A549 (cell line): ENCODE data around the gene FERMT3. TPM values are rescaled to one million over a fixed set of nuclear protein-coding genes. Genes with fewer than 3 reads are reported as not detected.

Experiments used
- ATAC-seq, 2 experiments: fragments of 200-7000 bp in 1 of 2; fragments of >200 bp in 1 of 2; cut with Nextera tagmentation in 1 of 2; cut with Tn5 transposase in 1 of 2; 3 replicates each; pipeline versions ENCODE4 v1.8.0 to v1.9.1; 2018 to 2020; ENCODE audit warnings: mild to moderate bottlenecking in 1 of 2, moderate library complexity in 1 of 2
- CTCF ChIA-PET: fragments of 300-600 bp; sonication (Branson Sonifier 250); formaldehyde crosslinking; extraction: SDS; loops from one replicate; lab custom pipeline; 2021; ENCODE audit warnings: antibody characterized with exemption, inconsistent platforms; lab: Yijun Ruan, JAX
- POLR2A ChIA-PET: fragments of 350-600 bp; formaldehyde crosslinking; extraction: SDS; loops from one replicate; lab custom pipeline; 2021; ENCODE audit warnings: antibody characterized with exemption, inconsistent platforms; lab: Yijun Ruan, JAX
- DNase-seq, 2 experiments: peaks; one replicate each; pipeline versions ENCODE4 v3.0.0 to v3.0.0-alpha.2; 2011 to 2016; ENCODE audit warnings: low read depth in 1 of 2, low spot score in 1 of 2
- FAIRE-seq: peaks from 2 replicates; lab custom pipeline; 2011; peaks lifted over from hg19 to GRCh38; lab: Jason Lieb, UNC
- H3K27ac ChIP-seq, 2 experiments: fragments of >200 bp; sonication (Bioruptor Twin); formaldehyde crosslinking; 3 replicates each; pipeline ENCODE4 v1.5.1; 2016 to 2017
- H3K4me1 ChIP-seq: fragments of >200 bp; sonication (Bioruptor Twin); formaldehyde crosslinking; 3 replicates; pipeline ENCODE4 v1.6.1; 2016
- H3K4me2 ChIP-seq: fragments of >200 bp; sonication (Bioruptor Twin); formaldehyde crosslinking; 3 replicates; pipeline ENCODE4 v1.6.1; 2016
- H3K4me3 ChIP-seq: fragments of >200 bp; sonication (Bioruptor Twin); formaldehyde crosslinking; 3 replicates; pipeline ENCODE4 v1.5.1; 2016
- H3K9me3 ChIP-seq: fragments of >200 bp; sonication (Bioruptor Twin); formaldehyde crosslinking; 3 replicates; pipeline ENCODE4 v1.6.1; 2016
- CEBPB ChIP-seq, 2 experiments: fragments of >200 bp in 1 of 2; sonication (Bioruptor Twin) in 1 of 2; formaldehyde crosslinking in 1 of 2; IDR thresholded peaks; 2 replicates each; pipeline ENCODE4 v1.6.1; 2012 to 2016
- EHMT2 ChIP-seq: fragments of 200-600 bp; sonication (generic); IDR thresholded peaks from 2 replicates; pipeline ENCODE4 v1.6.1; 2016; ENCODE audit warnings: antibody characterized with exemption, low read depth, mild to moderate bottlenecking, moderate library complexity
- FOSL2 ChIP-seq, 2 experiments: fragments of 450-650 bp in 1 of 2; fragments of >200 bp in 1 of 2; sonication (Bioruptor Twin) in 1 of 2; formaldehyde crosslinking; IDR thresholded peaks; 2 replicates each; pipeline versions ENCODE4 v1.5.0 to v1.6.1; 2016 to 2020; ENCODE audit warnings: mild to moderate bottlenecking in 1 of 2, moderate library complexity in 1 of 2
- FOXS1 ChIP-seq: fragments of 250-450 bp; sonication (Bioruptor Pico); IDR thresholded peaks from 2 replicates; pipeline ENCODE4 v1.5.0; 2020; ENCODE audit warnings: mild to moderate bottlenecking, moderate library complexity
- HOXA7 ChIP-seq: fragments of 250-450 bp; sonication (Bioruptor Pico); IDR thresholded peaks from 2 replicates; pipeline ENCODE4 v1.5.0; 2020; ENCODE audit warnings: mild to moderate bottlenecking, moderate library complexity
- JUN ChIP-seq, 2 experiments: fragments of >200 bp; sonication (Bioruptor Twin); formaldehyde crosslinking; IDR thresholded peaks; 2 replicates in 1 of 2; 3 replicates in 1 of 2; pipeline ENCODE4 v1.6.1; 2016 to 2017
- MAZ ChIP-seq: fragments of 150-350 bp; IDR thresholded peaks from 2 replicates; pipeline ENCODE4 v1.6.1; 2014; ENCODE audit warnings: antibody characterized with exemption, low read depth, low read length, borderline replicate concordance
- NFE2L2 ChIP-seq: fragments of 150-350 bp; conservative IDR thresholded peaks from 2 replicates; pipeline ENCODE4 v1.6.1; 2014; ENCODE audit warnings: low read length
- PHF8 ChIP-seq: fragments of 200-600 bp; sonication (generic); IDR thresholded peaks from 2 replicates; pipeline ENCODE4 v1.6.1; 2016; ENCODE audit warnings: low read depth, mild to moderate bottlenecking, antibody characterized with exemption, moderate library complexity, borderline replicate concordance
- POLR2A ChIP-seq: IDR thresholded peaks from 2 replicates; pipeline ENCODE4 v1.6.1; 2012; ENCODE audit warnings: mild to moderate bottlenecking, low read length
- POLR2AphosphoS2 ChIP-seq: conservative IDR thresholded peaks from 2 replicates; pipeline ENCODE4 v1.6.1; 2012; ENCODE audit warnings: low read length, improper control_type of control experiment, inconsistent platforms
- RARB ChIP-seq: fragments of 250-450 bp; sonication (Bioruptor Pico); IDR thresholded peaks from 2 replicates; pipeline ENCODE4 v1.8.0; 2021; ENCODE audit warnings: mild to moderate bottlenecking, moderate library complexity
- RCOR1 ChIP-seq: fragments of 150-350 bp; IDR thresholded peaks from 2 replicates; pipeline ENCODE4 v1.6.1; 2014; ENCODE audit warnings: antibody characterized with exemption, low read length, low read depth
- RNF2 ChIP-seq: fragments of 200-600 bp; sonication (generic); IDR thresholded peaks from 2 replicates; pipeline ENCODE4 v1.6.1; 2016; ENCODE audit warnings: low read depth, mild to moderate bottlenecking, antibody characterized with exemption, moderate library complexity, borderline replicate concordance
- SMC3 ChIP-seq: fragments of >200 bp; sonication (Bioruptor Twin); formaldehyde crosslinking; IDR thresholded peaks from 3 replicates; pipeline ENCODE4 v1.6.1; 2018; ENCODE audit warnings: inconsistent platforms
- TP53 ChIP-seq: fragments of 250-450 bp; sonication (Bioruptor Pico); IDR thresholded peaks from 2 replicates; pipeline ENCODE4 v1.5.0; 2021; ENCODE audit warnings: mild to moderate bottlenecking, moderate library complexity
- ZC3H11A ChIP-seq: fragments of 450-650 bp; IDR thresholded peaks from 2 replicates; pipeline ENCODE4 v1.6.1; 2014; ENCODE audit warnings: antibody characterized with exemption, mild to moderate bottlenecking
- WGBS: methylation state at CpG from one replicate; pipeline ENCODE4 v1.1.6; 2017; ENCODE audit errors: missing lambda C conversion rate; 5-methylcytosine and 5-hydroxymethylcytosine counted together
- polyA plus RNA-seq, 4 experiments: library from polyadenylated mRNA; depleted of rRNA in 3 of 4; stranded (reverse); fragments of >200 nt; fragmentation: RNase III in 1 of 4; extraction: RNeasy Plus Mini Kit Qiagen cat#74134 plus additional on column Dnase treatment in 1 of 4; gene quantifications; 2 replicates in 3 of 4; 3 replicates in 1 of 4; pipeline ENCODE4 v1.2.3, GENCODE V29; 2011 to 2017
- TF ChIP-seq, protein P1 (sequence below): fragments of 250-450 bp; sonication (Bioruptor Pico); IDR thresholded peaks from 2 replicates; pipeline ENCODE4 v1.5.0; 2021; ENCODE audit warnings: mild to moderate bottlenecking, moderate library complexity, borderline replicate concordance
- TF ChIP-seq, protein P2 (sequence below): fragments of 150-350 bp; IDR thresholded peaks from 2 replicates; pipeline ENCODE4 v1.6.1; 2014; ENCODE audit warnings: low read depth, mild to moderate bottlenecking, low read length
- TF ChIP-seq, protein P3 (sequence below): IDR thresholded peaks from 2 replicates; pipeline ENCODE4 v1.6.1; 2012
- TF ChIP-seq, protein P4 (sequence below): IDR thresholded peaks from 2 replicates; pipeline ENCODE4 v1.6.1; 2012
- TF ChIP-seq, protein P5 (sequence below): IDR thresholded peaks from 2 replicates; pipeline ENCODE4 v1.6.1; 2012; ENCODE audit warnings: low read depth, borderline replicate concordance
- TF ChIP-seq, protein P6 (sequence below): fragments of >200 bp; sonication (Bioruptor Twin); formaldehyde crosslinking; IDR thresholded peaks from 3 replicates; pipeline ENCODE4 v1.5.1; 2016

The FERMT3 gene
- polyA plus RNA-seq, 2 of the 4 experiments (the other 2 are of a cell fraction): 0.56 to 2.1 TPM

DNA sequence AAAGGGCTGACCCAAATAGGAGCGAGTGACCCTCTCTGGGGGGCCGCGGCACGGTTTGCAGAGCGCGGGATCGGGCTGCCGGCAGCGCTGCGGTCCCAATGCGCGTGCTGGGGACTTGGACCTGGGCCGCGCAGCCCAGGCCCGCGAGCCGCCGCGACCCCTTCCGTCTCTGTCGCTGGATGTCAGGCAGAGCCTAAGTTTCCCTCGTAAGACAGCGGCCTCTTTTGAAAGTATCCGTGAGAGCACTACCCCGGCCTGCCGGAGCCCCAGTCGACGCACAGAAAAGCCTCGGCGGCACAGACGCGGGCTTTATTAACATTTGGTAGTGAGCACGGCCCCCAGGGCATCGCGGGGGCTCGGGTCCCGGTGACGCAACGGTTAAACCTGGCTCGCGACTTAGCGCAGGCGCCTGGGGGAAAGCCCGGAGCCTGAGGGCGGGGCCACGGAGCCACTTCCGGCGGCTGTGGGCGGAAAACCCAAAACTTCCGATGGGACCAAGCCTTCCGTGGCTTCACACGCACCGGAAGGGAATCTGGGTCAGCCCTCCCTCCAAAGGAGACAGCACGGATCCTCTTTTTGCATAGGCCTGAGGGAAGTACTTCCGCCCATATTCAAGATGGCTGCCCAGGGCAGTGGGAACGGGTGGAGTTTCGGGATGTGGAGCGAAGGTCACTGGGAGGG lies 63.2 kb downstream of the FERMT3 start:
- Histone ChIP-seq H3K9me3 (no peaks in the 10 kb centered on the region), H3K4me2 (peak overlapping the region; percentile 97), H3K27ac (peak overlapping the region; percentile 94 to 97), H3K4me1 (peaks cover 32% of the 10 kb centered on the region), H3K4me3 (peak overlapping the region; percentile 72)
- WGBS: 3% methylated on average over 29 of the region's 58 CpGs
- FAIRE-seq: peak; percentile 59
- ChIA-PET CTCF (interaction anchor here (0.6 to 16.0 kb wide), 12 partner anchors 11 to 707 kb away, joined by 3 to 220 read pairs (median 4); partner anchors contain the start of genes BAD, CATSPERZ, ESRRA and PLCB3), POLR2A (interaction anchor here (0.6 to 5.9 kb wide), 13 partner anchors 10 to 84 kb away, joined by 3 to 53 read pairs (median 5); partner anchors contain the start of genes BAD, ESRRA, FKBP2 and GPR137)
- TF ChIP-seq PHF8: peak; percentile 56; the same call in 1 of the 2 replicates
- peak; percentile 32; the same call in 1 of the 2 replicates for TF ChIP-seq MAZ
- TF ChIP-seq RCOR1: no peak
- peak; percentile 4; the same call in 1 of the 3 replicates for TF ChIP-seq SMC3
- TF ChIP-seq, protein P1, sequence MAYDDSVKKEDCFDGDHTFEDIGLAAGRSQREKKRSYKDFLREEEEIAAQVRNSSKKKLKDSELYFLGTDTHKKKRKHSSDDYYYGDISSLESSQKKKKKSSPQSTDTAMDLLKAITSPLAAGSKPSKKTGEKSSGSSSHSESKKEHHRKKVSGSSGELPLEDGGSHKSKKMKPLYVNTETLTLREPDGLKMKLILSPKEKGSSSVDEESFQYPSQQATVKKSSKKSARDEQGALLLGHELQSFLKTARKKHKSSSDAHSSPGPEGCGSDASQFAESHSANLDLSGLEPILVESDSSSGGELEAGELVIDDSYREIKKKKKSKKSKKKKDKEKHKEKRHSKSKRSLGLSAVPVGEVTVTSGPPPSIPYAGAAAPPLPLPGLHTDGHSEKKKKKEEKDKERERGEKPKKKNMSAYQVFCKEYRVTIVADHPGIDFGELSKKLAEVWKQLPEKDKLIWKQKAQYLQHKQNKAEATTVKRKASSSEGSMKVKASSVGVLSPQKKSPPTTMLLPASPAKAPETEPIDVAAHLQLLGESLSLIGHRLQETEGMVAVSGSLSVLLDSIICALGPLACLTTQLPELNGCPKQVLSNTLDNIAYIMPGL: no peak
- TF ChIP-seq ZC3H11A: no peak
- TF ChIP-seq POLR2A: peak; percentile 32
- TF ChIP-seq, protein P2, sequence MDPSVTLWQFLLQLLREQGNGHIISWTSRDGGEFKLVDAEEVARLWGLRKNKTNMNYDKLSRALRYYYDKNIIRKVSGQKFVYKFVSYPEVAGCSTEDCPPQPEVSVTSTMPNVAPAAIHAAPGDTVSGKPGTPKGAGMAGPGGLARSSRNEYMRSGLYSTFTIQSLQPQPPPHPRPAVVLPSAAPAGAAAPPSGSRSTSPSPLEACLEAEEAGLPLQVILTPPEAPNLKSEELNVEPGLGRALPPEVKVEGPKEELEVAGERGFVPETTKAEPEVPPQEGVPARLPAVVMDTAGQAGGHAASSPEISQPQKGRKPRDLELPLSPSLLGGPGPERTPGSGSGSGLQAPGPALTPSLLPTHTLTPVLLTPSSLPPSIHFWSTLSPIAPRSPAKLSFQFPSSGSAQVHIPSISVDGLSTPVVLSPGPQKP: no peak
- no peak; the same call in 1 of the 2 replicates for TF ChIP-seq HOXA7 (CRISPR knock-in tag)
- TF ChIP-seq, protein P3, sequence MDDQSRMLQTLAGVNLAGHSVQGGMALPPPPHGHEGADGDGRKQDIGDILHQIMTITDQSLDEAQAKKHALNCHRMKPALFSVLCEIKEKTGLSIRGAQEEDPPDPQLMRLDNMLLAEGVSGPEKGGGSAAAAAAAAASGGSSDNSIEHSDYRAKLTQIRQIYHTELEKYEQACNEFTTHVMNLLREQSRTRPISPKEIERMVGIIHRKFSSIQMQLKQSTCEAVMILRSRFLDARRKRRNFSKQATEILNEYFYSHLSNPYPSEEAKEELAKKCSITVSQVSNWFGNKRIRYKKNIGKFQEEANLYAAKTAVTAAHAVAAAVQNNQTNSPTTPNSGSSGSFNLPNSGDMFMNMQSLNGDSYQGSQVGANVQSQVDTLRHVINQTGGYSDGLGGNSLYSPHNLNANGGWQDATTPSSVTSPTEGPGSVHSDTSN: peak; percentile 19
- TF ChIP-seq, protein P4, sequence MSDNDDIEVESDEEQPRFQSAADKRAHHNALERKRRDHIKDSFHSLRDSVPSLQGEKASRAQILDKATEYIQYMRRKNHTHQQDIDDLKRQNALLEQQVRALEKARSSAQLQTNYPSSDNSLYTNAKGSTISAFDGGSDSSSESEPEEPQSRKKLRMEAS: peak; percentile 84
- peak; percentile 75 to 87; a peak in 3 of 4 replicates for TF ChIP-seq CEBPB (IDR thresholded peaks at IDR 0.05)
- TF ChIP-seq RNF2: peak; percentile 84; the same call in 1 of the 2 replicates
- TF ChIP-seq POLR2AphosphoS2: peak; percentile 6; the same call in 1 of the 2 replicates
- no peak for TF ChIP-seq RARB
- TF ChIP-seq FOXS1 (CRISPR knock-in tag): no peak
- TF ChIP-seq EHMT2: no peak
- TF ChIP-seq, protein P5, sequence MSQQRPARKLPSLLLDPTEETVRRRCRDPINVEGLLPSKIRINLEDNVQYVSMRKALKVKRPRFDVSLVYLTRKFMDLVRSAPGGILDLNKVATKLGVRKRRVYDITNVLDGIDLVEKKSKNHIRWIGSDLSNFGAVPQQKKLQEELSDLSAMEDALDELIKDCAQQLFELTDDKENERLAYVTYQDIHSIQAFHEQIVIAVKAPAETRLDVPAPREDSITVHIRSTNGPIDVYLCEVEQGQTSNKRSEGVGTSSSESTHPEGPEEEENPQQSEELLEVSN: peak; percentile 61; the same call in 1 of the 2 replicates
- TF ChIP-seq, protein P6, sequence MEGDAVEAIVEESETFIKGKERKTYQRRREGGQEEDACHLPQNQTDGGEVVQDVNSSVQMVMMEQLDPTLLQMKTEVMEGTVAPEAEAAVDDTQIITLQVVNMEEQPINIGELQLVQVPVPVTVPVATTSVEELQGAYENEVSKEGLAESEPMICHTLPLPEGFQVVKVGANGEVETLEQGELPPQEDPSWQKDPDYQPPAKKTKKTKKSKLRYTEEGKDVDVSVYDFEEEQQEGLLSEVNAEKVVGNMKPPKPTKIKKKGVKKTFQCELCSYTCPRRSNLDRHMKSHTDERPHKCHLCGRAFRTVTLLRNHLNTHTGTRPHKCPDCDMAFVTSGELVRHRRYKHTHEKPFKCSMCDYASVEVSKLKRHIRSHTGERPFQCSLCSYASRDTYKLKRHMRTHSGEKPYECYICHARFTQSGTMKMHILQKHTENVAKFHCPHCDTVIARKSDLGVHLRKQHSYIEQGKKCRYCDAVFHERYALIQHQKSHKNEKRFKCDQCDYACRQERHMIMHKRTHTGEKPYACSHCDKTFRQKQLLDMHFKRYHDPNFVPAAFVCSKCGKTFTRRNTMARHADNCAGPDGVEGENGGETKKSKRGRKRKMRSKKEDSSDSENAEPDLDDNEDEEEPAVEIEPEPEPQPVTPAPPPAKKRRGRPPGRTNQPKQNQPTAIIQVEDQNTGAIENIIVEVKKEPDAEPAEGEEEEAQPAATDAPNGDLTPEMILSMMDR: peak; percentile 12; the same call in 1 of the 3 replicates
- TF ChIP-seq JUN (IDR thresholded peaks at IDR 0.05): peak; percentile 78 to 92
- TF ChIP-seq FOSL2 (IDR thresholded peaks at IDR 0.05): no peak
- TF ChIP-seq FOSL2 (CRISPR knock-in tag; IDR thresholded peaks at IDR 0.05): peak; percentile 41; the same call in 1 of the 2 replicates
- TF ChIP-seq NFE2L2: no peak
- TF ChIP-seq TP53: 0 out of 2 replicates have a peak, but pooled peaks have one; percentile 27
- ATAC-seq: peak; percentile 80 to 91
- DNase-seq: peak; percentile 87 to 100

Other genes with a start within 250 kb of the FERMT3 start
- 312 and 358 TPM in 2 replicates for gene COX8A, start 232.1 kb upstream of the FERMT3 start, polyA plus RNA-seq (2011; rRNA removed)
- 750 to 794 TPM (median 759 TPM) in 3 replicates for gene COX8A, start 232.1 kb upstream of the FERMT3 start, polyA plus RNA-seq (2017; fragmentation: RNase III; extraction: RNeasy Plus Mini Kit Qiagen cat#74134 plus additional on column Dnase treatment)
- 109 and 113 TPM in 2 replicates for gene OTUB1, start 220.3 kb upstream of the FERMT3 start, polyA plus RNA-seq (2011; rRNA removed)
- 94.0 to 97.4 TPM (median 95.8 TPM) in 3 replicates for gene OTUB1, start 220.3 kb upstream of the FERMT3 start, polyA plus RNA-seq (2017; fragmentation: RNase III; extraction: RNeasy Plus Mini Kit Qiagen cat#74134 plus additional on column Dnase treatment)
- gene FLRT1, start 170.8 kb upstream of the FERMT3 start, polyA plus RNA-seq (2011; rRNA removed): 0.28 and 0.31 TPM in 2 replicates
- gene FLRT1, start 170.8 kb upstream of the FERMT3 start, polyA plus RNA-seq (2017; fragmentation: RNase III; extraction: RNeasy Plus Mini Kit Qiagen cat#74134 plus additional on column Dnase treatment): 0.07 to 0.13 TPM (median 0.10 TPM) in 3 replicates
- 10.0 and 16.6 TPM in 2 replicates for gene MACROD1, start 40.6 kb upstream of the FERMT3 start, polyA plus RNA-seq (2011; rRNA removed)
- 12.0 to 16.4 TPM (median 15.1 TPM) in 3 replicates for gene MACROD1, start 40.6 kb upstream of the FERMT3 start, polyA plus RNA-seq (2017; fragmentation: RNase III; extraction: RNeasy Plus Mini Kit Qiagen cat#74134 plus additional on column Dnase treatment)
- gene STIP1, start 20.6 kb upstream of the FERMT3 start, polyA plus RNA-seq (2011; rRNA removed): 288 and 300 TPM in 2 replicates
- 274 to 320 TPM (median 297 TPM) in 3 replicates for gene STIP1, start 20.6 kb upstream of the FERMT3 start, polyA plus RNA-seq (2017; fragmentation: RNase III; extraction: RNeasy Plus Mini Kit Qiagen cat#74134 plus additional on column Dnase treatment)
- 18.6 and 25.2 TPM in 2 replicates for gene TRPT1, start 19.5 kb downstream of the FERMT3 start, polyA plus RNA-seq (2011; rRNA removed)
- gene TRPT1, start 19.5 kb downstream of the FERMT3 start, polyA plus RNA-seq (2017; fragmentation: RNase III; extraction: RNeasy Plus Mini Kit Qiagen cat#74134 plus additional on column Dnase treatment): 24.2 to 28.5 TPM (median 26.1 TPM) in 3 replicates
- 21.5 and 21.7 TPM in 2 replicates for gene NUDT22, start 19.6 kb downstream of the FERMT3 start, polyA plus RNA-seq (2011; rRNA removed)
- gene NUDT22, start 19.6 kb downstream of the FERMT3 start, polyA plus RNA-seq (2017; fragmentation: RNase III; extraction: RNeasy Plus Mini Kit Qiagen cat#74134 plus additional on column Dnase treatment): 25.7 to 33.2 TPM (median 33.1 TPM) in 3 replicates
- gene DNAJC4, start 23.8 kb downstream of the FERMT3 start, polyA plus RNA-seq (2011; rRNA removed): 8.9 and 9.8 TPM in 2 replicates
- 12.6 to 16.6 TPM (median 16.2 TPM) in 3 replicates for gene DNAJC4, start 23.8 kb downstream of the FERMT3 start, polyA plus RNA-seq (2017; fragmentation: RNase III; extraction: RNeasy Plus Mini Kit Qiagen cat#74134 plus additional on column Dnase treatment)
- 6.8 and 10.9 TPM in 2 replicates for gene VEGFB, start 27.9 kb downstream of the FERMT3 start, polyA plus RNA-seq (2011; rRNA removed)
- 24.6 to 26.7 TPM (median 26.5 TPM) in 3 replicates for gene VEGFB, start 27.9 kb downstream of the FERMT3 start, polyA plus RNA-seq (2017; fragmentation: RNase III; extraction: RNeasy Plus Mini Kit Qiagen cat#74134 plus additional on column Dnase treatment)
- 40.5 and 41.4 TPM in 2 replicates for gene FKBP2, start 34.4 kb downstream of the FERMT3 start, polyA plus RNA-seq (2011; rRNA removed)
- gene FKBP2, start 34.4 kb downstream of the FERMT3 start, polyA plus RNA-seq (2017; fragmentation: RNase III; extraction: RNeasy Plus Mini Kit Qiagen cat#74134 plus additional on column Dnase treatment): 131 to 142 TPM (median 136 TPM) in 3 replicates
- gene PPP1R14B, start 40.2 kb downstream of the FERMT3 start, polyA plus RNA-seq (2011; rRNA removed): 129 and 154 TPM in 2 replicates
- 152 to 155 TPM (median 152 TPM) in 3 replicates for gene PPP1R14B, start 40.2 kb downstream of the FERMT3 start, polyA plus RNA-seq (2017; fragmentation: RNase III; extraction: RNeasy Plus Mini Kit Qiagen cat#74134 plus additional on column Dnase treatment)
- 8.8 and 9.9 TPM in 2 replicates for gene PLCB3, start 44.8 kb downstream of the FERMT3 start, polyA plus RNA-seq (2011; rRNA removed)
- 19.2 to 21.3 TPM (median 21.2 TPM) in 3 replicates for gene PLCB3, start 44.8 kb downstream of the FERMT3 start, polyA plus RNA-seq (2017; fragmentation: RNase III; extraction: RNeasy Plus Mini Kit Qiagen cat#74134 plus additional on column Dnase treatment)
- gene BAD, start 77.9 kb downstream of the FERMT3 start, polyA plus RNA-seq (2011; rRNA removed): 33.7 and 35.6 TPM in 2 replicates
- gene BAD, start 77.9 kb downstream of the FERMT3 start, polyA plus RNA-seq (2017; fragmentation: RNase III; extraction: RNeasy Plus Mini Kit Qiagen cat#74134 plus additional on column Dnase treatment): 65.7 to 68.4 TPM (median 66.4 TPM) in 3 replicates
- 11.0 and 14.4 TPM in 2 replicates for gene GPR137, start 79.1 kb downstream of the FERMT3 start, polyA plus RNA-seq (2011; rRNA removed)
- 33.9 to 38.5 TPM (median 37.4 TPM) in 3 replicates for gene GPR137, start 79.1 kb downstream of the FERMT3 start, polyA plus RNA-seq (2017; fragmentation: RNase III; extraction: RNeasy Plus Mini Kit Qiagen cat#74134 plus additional on column Dnase treatment)
- not detected in 2 replicates for gene KCNK4, start 84.6 kb downstream of the FERMT3 start, polyA plus RNA-seq (2011; rRNA removed)
- gene KCNK4, start 84.6 kb downstream of the FERMT3 start, polyA plus RNA-seq (2017; fragmentation: RNase III; extraction: RNeasy Plus Mini Kit Qiagen cat#74134 plus additional on column Dnase treatment): 0.12 to 0.28 TPM (median 0.17 TPM) in 3 replicates
- 1.9 TPM in 2 replicates for gene CATSPERZ, start 93.6 kb downstream of the FERMT3 start, polyA plus RNA-seq (2011; rRNA removed)
- gene CATSPERZ, start 93.6 kb downstream of the FERMT3 start, polyA plus RNA-seq (2017; fragmentation: RNase III; extraction: RNeasy Plus Mini Kit Qiagen cat#74134 plus additional on column Dnase treatment): 3.4 to 4.7 TPM (median 4.1 TPM) in 3 replicates
- gene ESRRA, start 98.8 kb downstream of the FERMT3 start, polyA plus RNA-seq (2011; rRNA removed): 13.9 and 15.2 TPM in 2 replicates
- 30.9 to 35.5 TPM (median 33.5 TPM) in 3 replicates for gene ESRRA, start 98.8 kb downstream of the FERMT3 start, polyA plus RNA-seq (2017; fragmentation: RNase III; extraction: RNeasy Plus Mini Kit Qiagen cat#74134 plus additional on column Dnase treatment)
- 305 and 363 TPM in 2 replicates for gene TRMT112, start 110.8 kb downstream of the FERMT3 start, polyA plus RNA-seq (2011; rRNA removed)
- 424 to 447 TPM (median 440 TPM) in 3 replicates for gene TRMT112, start 110.8 kb downstream of the FERMT3 start, polyA plus RNA-seq (2017; fragmentation: RNase III; extraction: RNeasy Plus Mini Kit Qiagen cat#74134 plus additional on column Dnase treatment)
- 305 and 377 TPM in 2 replicates for gene PRDX5, start 111.4 kb downstream of the FERMT3 start, polyA plus RNA-seq (2011; rRNA removed)
- 442 to 500 TPM (median 491 TPM) in 3 replicates for gene PRDX5, start 111.4 kb downstream of the FERMT3 start, polyA plus RNA-seq (2017; fragmentation: RNase III; extraction: RNeasy Plus Mini Kit Qiagen cat#74134 plus additional on column Dnase treatment)
- 4.8 and 5.7 TPM in 2 replicates for gene CCDC88B, start 133.5 kb downstream of the FERMT3 start, polyA plus RNA-seq (2011; rRNA removed)
- gene CCDC88B, start 133.5 kb downstream of the FERMT3 start, polyA plus RNA-seq (2017; fragmentation: RNase III; extraction: RNeasy Plus Mini Kit Qiagen cat#74134 plus additional on column Dnase treatment): 8.8 to 10.3 TPM (median 9.7 TPM) in 3 replicates
- gene RPS6KA4, start 152.4 kb downstream of the FERMT3 start, polyA plus RNA-seq (2011; rRNA removed): 19.1 and 21.4 TPM in 2 replicates
- gene RPS6KA4, start 152.4 kb downstream of the FERMT3 start, polyA plus RNA-seq (2017; fragmentation: RNase III; extraction: RNeasy Plus Mini Kit Qiagen cat#74134 plus additional on column Dnase treatment): 34.5 to 40.4 TPM (median 35.9 TPM) in 3 replicates